Ramos (cell line): ENCODE measurements around the gene TRIM8.

ENCODE experiments used
- in situ Hi-C: fragments of 300-500 bp; cut with MboI; formaldehyde crosslinking; loops from one replicate; pipeline ENCODE4 v1.14.3; 2022; ENCODE audit warnings: low sequenced_read_pairs; ENCODE audit not compliant: unreplicated experiment

Gene TRIM8

DNA sequence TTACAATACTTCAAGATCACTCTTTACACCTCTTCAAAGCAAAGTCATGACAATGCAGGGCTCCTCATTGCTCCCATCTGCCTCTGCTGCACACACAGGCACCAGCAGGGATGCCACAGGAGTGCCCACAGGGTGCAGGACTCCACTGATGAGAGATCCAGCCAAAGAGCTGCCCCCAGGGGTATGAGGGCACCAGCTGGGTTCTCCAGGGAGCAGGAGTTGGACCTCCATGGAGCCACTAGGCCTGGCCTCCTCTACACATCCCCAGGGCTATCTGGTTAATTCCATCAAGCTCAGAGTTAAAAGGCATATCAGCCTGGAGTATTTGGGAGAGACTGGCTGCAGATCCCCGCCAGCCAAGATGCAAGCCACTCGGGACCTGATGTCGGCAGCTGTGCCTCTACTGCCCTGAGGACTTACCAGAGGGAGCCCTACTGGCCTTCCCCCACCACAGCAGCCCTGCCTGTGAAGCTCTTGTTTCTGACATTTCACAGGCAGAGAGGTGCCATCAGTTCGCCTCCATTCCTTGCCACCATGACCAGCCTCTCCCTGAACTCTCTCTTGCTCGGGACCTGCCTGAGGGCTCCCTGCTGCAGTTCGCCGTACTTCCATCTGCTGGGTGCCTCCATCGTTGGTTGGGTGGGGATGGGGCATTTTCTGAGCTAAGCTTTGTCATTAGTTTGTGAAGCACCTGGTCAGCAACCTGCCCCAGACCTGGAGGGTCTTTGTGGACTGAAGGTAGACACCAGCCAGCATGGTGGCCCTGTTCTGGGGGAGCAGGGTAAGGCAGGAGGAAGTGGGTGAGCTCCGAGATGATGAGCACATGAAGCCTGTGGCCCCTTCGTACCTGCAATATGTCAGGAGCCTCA, 12.5 kb upstream of the TRIM8 start:
- in situ Hi-C loops = no loop called here

DNA sequence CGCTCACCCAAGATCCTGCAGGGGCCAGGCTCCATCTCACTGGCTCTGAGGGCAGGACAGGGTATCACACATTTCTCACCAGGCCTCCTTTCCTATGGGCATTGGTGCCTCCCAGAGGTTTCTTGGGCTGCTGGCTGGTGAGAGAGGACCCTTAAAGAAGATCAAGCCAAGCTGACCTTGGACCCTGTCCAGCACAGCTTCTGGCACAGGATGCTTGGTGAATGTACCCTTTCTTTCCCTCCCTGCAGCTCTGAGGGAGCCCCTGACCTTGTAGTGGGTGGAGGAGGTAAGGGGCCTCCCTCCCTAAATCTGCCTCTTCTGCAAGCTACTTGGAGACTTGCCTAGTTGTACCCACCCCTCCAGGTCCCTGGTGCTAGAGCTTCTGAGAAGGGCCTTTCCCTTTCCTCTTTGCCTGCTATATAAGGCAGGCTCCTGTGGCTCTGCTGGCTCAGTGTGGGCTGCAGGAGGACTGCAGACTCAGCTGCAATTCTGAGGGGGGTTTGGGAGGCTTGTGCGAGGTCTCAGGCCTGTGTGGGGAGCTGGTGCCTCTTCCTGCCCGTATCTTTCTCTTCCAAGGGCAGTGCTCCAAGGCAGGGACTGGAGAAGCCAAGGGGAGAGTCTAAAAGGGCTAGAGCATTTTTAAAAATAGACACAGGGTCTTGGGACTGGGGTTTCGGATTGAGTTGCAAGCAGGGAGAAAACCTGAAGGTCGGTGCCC, 11.7 kb upstream of the TRIM8 start:
- in situ Hi-C loops = no loop called here

GRCh38 chr10:102633287-102633686, 11.0 kb upstream of the TRIM8 start:
- in situ Hi-C loops = no loop called here

DNA sequence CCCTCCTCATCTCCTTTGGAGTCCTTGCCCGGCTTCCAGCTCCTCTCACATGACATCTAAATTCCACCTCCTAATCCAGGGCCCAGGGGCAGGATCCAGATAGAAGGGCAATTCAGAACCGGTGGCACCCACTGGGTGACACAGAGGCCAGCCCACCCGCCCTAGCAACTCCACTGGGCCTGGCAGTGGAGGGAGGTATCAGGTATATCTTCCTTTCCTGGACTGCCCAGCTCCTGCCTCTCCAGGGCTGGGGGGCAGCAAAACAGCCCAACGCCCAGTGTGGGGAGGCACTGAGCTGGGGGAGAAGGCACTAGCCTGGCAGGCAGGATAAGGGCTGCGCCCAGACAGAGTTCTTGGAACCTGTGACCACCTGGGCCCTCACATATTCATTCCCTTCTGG, 10.4 kb upstream of the TRIM8 start:
- in situ Hi-C loops = no loop called here

DNA sequence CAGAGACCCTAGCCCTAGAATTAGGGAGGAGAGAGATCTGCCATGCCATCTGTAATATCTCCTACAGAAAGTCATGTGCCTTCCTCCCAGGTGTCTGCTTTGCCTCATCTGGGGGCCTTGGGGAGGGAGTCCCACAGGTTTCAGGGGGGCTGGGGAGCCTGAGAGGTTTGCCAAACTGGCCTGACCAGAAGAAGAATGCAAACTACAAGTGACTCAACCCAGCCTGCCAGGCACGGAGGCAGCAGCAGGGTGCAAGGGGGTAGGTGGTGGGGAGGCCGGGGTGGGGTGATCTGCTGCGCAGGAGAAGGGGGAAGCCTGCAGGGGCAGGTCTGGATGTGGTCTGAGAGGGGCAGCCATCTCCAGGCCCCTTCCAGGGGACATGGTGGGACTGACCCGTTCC, 9.6 kb upstream of the TRIM8 start:
- in situ Hi-C loops = no loop called here

GRCh38 chr10:102635377-102635776, 8.9 kb upstream of the TRIM8 start:
- in situ Hi-C loops = no loop called here

DNA sequence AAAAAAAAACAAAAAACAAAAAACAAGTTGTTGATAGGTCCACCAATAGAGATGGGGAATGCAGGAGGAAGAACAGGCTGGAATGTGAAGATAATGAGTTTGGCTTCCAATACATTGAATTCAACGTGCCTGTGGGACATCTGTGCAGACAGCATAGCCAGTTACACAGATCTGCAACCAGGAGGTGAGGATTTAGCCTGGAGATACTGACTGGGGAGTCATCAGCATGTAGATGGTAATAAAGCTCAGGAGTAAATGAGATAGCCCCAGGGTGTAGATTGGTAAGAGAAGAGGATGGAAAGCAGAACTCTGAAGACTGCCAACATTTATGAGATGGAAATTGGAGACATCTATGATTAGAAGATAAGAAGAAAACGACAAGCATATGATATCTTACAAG, 4.7 kb upstream of the TRIM8 start:
- in situ Hi-C loops = no loop called here

DNA sequence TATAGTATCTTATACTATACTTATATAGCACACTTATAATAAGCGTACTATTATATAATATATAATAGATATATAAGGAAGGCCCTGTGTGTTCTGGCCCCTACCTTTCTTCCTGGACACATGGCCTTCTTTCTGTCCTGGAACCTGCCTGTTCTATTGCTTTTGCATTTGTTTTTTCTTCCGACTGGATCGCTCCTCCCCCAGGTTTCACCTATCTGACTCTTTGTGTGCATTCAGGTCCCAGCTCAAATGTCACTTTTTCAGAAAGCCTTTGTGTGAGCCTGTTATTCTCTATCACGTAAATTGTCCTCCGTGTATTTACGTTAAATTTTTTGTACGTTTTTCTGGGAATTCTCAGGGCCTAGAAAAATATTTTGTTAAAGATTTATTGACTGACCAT, 2.9 kb upstream of the TRIM8 start:
- in situ Hi-C loops = no loop called here

DNA sequence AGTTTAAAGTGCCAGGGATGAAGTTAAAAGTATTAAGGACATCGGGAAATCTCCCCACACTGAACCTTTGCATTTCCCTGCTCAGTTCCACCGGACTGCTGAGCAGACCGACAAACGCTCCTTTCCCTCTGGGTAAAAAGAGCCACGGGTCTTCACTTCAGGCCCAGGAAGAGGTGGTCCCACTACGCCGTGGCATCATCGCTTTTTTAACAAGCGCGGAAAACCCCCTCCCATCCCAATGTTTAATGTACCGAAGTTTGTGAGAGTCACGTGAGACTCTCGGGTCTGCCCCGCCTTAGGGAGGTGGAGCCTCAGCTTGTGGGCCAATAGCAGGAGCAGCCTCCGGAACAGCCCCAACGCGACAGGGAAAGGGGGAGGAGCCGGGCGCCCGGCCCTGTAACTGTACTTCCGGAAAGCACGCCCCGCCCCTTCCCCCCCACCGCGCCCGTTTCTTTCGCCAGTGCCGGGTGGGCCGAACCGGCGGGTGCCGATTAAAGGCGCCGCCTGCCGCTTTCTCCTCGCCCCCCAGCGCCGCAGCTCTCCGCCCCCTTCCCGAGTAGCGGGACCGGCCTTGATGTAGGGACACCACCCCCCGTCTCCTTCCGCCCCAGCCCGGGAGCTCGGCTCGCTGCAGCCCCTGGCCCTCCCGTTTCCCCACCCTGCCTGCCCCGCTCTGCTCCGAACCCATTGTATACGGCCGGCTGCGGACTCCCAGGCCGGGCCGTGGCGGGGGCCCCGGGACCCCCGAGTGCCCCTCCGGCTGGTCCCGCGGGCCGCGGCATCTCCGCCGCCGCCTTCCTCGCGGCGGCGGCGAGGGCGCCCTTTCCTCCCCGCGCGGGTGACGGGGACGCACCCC, 2.2 kb upstream of the TRIM8 start:
- in situ Hi-C loops = no loop called here

- in situ Hi-C loops = no loop called here
Observed at GRCh38 chr10:102642736-102643335, 1.4 kb upstream of the TRIM8 start.

- in situ Hi-C loops = no loop called here
Observed at GRCh38 chr10:102643336-102644065, 778 bp upstream of the TRIM8 start.

DNA sequence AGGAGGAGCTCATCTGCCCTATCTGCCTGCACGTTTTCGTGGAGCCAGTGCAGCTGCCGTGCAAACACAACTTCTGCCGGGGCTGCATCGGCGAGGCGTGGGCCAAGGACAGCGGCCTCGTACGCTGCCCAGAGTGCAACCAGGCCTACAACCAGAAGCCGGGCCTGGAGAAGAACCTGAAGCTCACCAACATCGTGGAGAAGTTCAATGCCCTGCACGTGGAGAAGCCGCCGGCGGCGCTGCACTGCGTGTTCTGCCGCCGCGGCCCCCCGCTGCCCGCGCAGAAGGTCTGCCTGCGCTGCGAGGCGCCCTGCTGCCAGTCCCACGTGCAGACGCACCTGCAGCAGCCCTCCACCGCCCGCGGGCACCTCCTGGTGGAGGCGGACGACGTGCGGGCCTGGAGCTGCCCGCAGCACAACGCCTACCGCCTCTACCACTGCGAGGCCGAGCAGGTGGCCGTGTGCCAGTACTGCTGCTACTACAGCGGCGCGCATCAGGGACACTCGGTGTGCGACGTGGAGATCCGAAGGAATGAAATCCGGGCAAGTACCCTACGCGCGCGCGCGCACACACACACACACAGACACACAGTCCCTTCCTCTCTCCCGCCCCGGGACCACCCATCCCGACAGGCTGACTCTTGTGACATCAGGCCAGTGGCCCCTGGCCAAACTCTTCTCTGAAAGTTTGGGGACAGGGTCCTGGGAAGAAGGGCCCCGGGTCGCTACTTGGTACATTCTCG, 538 bp downstream of the TRIM8 start:
- in situ Hi-C loops = no loop called here

GRCh38 chr10:102645388-102645740, 1.1 kb downstream of the TRIM8 start:
- in situ Hi-C loops = no loop called here

DNA sequence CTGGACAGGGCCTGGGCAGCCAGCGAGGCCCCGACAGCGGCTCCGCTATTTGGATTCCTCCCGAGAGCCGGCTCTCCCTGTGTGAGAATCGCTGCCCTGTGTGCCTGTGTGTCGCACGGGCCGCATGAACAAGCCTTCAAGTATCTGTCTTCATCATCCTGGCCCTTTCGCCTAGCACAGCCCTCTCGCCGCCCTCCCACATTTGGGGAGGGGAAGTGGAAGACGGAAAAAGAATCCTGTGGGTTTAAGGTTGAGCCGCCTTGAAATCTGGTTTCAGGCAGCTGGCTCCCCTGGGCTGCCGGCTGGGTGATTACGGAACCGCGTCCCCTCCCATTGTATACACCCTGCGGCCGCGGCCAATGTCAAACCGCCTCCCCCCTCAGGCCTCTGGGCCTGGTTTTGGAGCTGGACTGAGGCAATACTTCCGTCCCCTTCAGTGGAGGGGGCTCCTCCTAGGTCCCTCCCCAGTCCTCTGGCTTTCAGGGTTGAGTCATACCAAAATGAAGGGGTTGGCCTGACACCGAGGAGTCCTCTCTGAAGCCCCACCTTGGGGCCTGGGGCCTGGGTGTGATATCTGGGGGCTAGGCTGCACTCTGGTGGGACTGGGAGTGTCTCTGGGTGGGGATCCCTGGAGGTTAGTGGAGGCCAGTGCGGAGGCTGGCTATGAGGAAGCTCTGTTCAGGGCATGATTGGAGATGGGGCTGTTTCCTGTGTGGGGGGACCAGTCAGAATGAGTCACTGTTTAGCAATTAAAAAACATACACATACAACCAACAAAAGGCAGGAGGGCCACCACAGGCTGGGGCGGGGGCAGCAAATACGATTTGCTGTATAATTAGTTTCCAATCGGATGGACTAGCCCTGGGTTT, 1.7 kb downstream of the TRIM8 start:
- in situ Hi-C loops = no loop called here

- in situ Hi-C loops = no loop called here
Observed at GRCh38 chr10:102646610-102647442, 2.5 kb downstream of the TRIM8 start.

DNA sequence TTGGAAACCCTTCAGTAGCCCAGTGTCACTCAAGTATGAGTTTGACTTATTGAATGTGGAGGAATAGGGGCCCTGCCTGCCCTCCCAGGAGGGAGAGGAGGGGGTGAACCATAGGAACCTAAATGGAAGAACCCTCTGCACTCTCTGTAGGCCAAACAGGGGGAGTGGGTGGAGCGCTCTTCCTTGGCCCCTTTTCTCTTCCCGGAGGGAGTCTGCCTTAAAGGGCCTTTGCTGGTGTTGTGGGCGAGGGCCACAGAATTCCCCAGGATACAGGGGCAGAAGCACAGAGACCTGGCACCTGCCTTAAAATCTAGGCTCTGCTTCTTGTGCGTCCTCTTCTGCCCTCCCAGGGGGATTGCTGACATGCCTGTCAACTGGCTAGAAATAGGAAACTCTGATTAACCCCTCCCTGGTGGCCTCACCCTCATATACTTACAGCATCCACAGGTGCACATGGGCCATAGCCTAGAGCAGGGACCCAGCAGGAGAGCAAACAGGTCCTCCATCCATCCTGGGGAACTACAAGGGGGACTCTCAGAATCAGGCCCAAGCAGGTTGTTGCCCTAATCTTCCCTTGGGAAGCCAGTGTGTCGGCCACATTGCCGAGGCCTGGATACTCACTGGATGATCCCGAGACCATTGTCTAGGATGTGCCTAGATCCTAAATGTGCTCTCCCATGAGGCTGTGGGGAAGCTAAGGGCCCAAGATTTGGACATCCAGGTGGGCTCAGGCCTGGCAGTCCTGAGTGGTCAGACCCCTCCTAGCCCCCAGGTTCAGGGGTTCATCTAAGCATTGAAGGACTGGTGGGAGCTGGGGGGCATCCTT, 3.4 kb downstream of the TRIM8 start:
- in situ Hi-C loops = no loop called here
